LNCaP clone FGC (cell line): Measurements from ENCODE around the gene MRTFB.

Source experiments
- DNase-seq: peaks from one replicate; pipeline ENCODE4 v3.0.0-alpha.2; 2011; ENCODE audit warnings: low read depth
- H3K4me3 ChIP-seq: 2 replicates; pipeline ENCODE4 v1.5.1; 2011; ENCODE audit warnings: mild to moderate bottlenecking, low read depth, low read length, control low read depth
- TF ChIP-seq, protein P1 (sequence below): IDR thresholded peaks from 2 replicates; pipeline ENCODE4 v1.5.1; 2012; ENCODE audit warnings: mild to moderate bottlenecking; ENCODE audit not compliant: control insufficient read depth, insufficient read depth; ENCODE audit errors: extremely low read depth

The MRTFB gene

DNA sequence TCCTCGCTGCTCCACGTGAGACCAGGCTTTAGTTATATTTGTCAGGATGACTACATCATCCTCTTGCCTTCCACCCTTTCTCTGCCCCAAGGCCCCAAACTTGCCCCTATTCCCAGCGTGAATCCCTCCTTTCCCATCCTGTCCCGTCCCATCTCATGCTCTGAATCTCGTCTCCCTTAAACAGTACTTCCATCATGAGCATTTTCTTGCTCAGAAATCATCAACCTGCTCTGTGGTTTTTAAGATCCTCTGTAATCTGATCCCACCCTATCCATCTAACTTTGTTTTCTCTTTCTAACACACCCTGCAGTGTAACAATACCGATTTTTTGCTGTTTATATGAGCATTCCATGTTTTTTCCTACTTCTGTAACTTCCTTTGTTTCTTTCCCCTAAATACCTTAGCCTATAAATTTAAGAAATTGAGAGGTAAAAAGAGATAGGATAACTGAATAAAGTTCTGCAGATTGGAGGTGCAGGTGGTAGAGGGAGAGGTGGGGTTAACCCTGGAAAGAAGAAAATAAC is 39.7 kb downstream of the MRTFB start:
- no peak overlapping the region for H3K4me3 ChIP-seq
- DNase-seq: no peak
- TF ChIP-seq, protein P1, sequence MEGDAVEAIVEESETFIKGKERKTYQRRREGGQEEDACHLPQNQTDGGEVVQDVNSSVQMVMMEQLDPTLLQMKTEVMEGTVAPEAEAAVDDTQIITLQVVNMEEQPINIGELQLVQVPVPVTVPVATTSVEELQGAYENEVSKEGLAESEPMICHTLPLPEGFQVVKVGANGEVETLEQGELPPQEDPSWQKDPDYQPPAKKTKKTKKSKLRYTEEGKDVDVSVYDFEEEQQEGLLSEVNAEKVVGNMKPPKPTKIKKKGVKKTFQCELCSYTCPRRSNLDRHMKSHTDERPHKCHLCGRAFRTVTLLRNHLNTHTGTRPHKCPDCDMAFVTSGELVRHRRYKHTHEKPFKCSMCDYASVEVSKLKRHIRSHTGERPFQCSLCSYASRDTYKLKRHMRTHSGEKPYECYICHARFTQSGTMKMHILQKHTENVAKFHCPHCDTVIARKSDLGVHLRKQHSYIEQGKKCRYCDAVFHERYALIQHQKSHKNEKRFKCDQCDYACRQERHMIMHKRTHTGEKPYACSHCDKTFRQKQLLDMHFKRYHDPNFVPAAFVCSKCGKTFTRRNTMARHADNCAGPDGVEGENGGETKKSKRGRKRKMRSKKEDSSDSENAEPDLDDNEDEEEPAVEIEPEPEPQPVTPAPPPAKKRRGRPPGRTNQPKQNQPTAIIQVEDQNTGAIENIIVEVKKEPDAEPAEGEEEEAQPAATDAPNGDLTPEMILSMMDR: no peak

DNA sequence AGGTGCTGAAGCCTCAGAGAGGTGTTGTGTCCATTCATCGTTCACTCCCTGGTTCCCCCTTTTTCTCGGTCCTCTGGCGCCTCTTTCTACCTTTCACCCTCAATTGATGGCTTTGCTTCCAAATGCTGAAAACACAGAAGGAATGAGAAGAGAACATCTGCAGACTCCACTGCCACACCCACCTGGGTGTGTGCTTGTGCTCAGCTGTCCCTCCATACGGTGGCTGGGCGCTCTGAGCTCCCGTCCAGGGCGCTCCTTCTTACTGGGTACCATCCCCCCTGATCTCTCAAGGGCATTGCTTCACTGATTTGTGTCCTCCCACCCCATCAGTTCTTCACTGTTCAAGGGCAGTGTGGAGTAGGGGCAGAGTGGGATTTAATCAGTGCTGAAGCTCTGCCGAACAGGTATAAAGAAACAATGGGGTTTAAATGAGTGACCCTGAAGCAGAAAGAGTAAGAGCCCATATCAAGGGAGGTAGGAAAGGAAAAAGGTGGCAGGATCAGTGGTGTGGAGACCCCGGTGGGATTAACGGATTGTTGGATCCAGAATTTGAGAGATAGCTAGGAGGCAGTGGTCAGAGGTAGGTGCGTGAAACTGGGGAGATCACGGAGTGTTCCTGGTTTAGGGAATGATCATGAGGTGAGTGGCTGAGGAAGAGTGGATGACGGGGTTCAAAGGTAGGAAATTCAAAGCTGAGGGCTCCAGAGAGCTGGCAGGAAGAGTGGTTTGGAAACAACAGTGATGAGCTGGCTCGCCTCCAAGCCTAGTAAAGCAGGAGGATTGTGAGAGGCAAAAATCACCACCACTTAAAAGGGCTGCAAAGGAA is 40.8 kb downstream of the MRTFB start:
- TF ChIP-seq, protein P1: no peak
- DNase-seq: no peak
- H3K4me3 ChIP-seq: no peak overlapping the region

DNA sequence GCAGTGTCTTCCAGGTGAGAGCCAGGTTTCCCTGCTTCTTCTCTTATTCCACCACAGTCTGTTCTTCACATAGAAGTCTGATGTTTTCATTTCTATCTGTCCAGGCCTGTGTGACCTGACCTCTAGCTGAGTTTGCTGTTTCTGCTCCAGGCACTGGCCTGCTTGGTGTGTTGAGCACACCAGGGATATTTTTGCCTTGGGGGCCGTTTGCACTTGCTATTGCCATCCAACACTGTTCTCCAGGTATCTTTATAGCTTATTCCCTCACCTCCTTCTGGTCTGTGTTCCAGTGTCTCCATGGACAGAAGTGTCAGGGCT is 41.4 kb downstream of the MRTFB start:
- DNase-seq: no peak
- TF ChIP-seq, protein P1: no peak
- H3K4me3 ChIP-seq: no peak overlapping the region

DNA sequence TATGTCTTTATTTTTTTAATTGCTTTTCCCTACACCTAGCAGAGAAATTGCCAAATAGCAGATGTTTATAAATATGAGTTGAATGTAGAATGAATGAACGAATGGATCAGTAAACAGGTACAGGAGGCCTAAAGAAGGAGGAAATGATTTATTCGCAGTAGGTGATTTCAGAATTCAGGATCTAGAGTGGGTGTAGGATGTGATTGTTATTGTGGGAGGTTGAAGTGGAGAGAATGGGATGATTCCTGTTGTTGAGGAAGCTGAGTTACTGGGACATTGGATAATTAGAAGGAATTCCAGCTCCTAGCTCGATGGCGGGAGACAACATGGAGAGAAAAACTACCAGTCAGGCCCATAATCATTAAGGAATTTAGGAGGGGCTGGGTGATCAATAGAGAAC is 42.2 kb downstream of the MRTFB start:
- no peak for DNase-seq
- no peak overlapping the region for H3K4me3 ChIP-seq
- TF ChIP-seq, protein P1: no peak

DNA sequence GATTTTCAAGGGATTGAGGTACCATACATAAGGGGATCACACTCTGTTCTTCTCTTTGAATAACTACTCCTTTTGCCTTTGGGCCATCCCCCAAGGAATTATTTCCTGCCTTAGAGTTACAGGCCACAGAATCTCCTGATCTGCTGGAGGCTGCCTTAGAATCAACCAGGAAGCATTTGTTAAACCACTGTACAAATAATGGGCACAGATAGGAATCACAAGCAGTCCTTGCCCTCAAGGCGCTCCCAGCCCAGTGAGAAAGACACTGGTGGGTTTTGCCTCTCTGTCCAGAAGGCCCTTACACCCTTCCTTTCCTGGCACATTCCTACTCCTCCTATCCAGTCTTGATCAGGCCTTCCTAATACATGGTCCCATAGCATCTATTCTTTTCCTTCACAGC is 45.9 kb downstream of the MRTFB start:
- H3K4me3 ChIP-seq: no peak overlapping the region
- DNase-seq: no peak
- TF ChIP-seq, protein P1: no peak

DNA sequence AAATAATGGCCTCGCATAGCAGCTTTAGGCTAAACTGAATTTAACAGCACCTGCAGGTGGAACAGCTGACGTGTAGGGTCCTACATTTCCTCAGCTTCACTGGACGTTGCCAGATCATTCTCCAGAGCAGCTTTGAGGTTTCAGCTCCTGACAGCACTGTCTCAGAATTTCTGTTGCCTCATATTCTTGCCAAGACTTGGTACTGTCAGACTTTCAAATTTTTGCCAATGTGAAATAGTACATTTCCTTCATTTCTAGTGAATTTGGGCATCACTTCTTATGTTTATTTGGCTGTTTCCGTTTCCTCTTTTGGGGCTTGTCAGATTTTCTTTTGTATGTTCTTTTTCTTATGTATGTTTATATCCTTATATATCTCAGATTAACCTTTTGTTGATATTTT is 48.7 kb downstream of the MRTFB start:
- TF ChIP-seq, protein P1: no peak
- DNase-seq: no peak
- H3K4me3 ChIP-seq: no peak overlapping the region

DNA sequence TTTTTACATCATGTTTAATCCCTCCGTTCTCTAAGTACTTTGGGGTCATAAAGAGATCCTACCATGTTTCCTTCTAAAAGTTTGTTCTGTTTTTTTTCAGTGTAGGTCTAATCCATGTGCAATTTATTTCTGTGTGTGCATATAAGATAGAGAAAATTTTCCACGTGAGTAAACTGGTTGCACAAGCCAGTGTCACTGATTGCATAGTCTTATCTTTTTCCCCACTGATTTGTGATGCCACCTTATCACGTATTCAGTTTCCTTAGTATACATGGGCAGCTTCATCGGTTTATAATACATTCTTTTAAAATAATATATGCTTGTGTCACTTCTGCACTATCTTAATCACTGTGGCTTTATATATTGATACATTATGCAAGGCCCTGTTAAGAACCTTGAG is 49.2 kb downstream of the MRTFB start:
- no peak overlapping the region for H3K4me3 ChIP-seq
- TF ChIP-seq, protein P1: no peak
- no peak for DNase-seq
